B cell (primary cell): ENCODE data around the gene MYL5.

ENCODE experiments used
- EZH2 ChIP-seq: IDR thresholded peaks from 2 replicates; pipeline ENCODE4 v1.6.1; 2012; ENCODE audit warnings: borderline replicate concordance, low read depth, mild to moderate bottlenecking, moderate library complexity, low read length; ENCODE audit not compliant: insufficient read depth, poor library complexity, severe bottlenecking
- TF ChIP-seq, protein P1 (sequence below): fragments of 200-600 bp; IDR thresholded peaks from one replicate; pipeline ENCODE4 v1.8.0; 2022; ENCODE audit warnings: antibody characterized with exemption, mild to moderate bottlenecking

DNA sequence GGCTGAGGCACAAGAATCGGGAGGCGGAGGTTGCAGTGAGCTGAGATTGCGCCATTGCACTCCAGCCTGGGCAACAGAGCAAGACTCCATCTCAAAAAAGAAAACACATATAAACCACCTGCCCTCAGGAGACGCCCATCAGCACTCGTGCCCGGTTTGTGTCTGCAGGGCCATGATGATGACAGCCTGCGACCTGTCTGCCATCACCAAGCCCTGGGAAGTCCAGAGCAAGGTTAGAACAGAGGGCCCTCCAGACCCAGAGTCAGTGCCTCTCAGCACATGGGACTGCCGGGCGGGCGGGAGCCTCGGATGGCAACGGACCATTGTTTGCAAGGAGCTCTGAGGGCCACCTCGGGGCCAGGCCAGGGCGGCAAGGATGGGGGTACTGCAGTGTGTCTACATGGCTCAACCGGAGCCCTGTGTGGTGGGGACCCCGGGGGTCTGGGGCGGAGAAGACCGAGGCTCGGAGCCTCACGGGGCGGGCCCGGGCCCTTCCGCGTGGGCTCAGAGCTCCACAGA lies 9.6 kb upstream of the MYL5 start:
- TF ChIP-seq, protein P1, sequence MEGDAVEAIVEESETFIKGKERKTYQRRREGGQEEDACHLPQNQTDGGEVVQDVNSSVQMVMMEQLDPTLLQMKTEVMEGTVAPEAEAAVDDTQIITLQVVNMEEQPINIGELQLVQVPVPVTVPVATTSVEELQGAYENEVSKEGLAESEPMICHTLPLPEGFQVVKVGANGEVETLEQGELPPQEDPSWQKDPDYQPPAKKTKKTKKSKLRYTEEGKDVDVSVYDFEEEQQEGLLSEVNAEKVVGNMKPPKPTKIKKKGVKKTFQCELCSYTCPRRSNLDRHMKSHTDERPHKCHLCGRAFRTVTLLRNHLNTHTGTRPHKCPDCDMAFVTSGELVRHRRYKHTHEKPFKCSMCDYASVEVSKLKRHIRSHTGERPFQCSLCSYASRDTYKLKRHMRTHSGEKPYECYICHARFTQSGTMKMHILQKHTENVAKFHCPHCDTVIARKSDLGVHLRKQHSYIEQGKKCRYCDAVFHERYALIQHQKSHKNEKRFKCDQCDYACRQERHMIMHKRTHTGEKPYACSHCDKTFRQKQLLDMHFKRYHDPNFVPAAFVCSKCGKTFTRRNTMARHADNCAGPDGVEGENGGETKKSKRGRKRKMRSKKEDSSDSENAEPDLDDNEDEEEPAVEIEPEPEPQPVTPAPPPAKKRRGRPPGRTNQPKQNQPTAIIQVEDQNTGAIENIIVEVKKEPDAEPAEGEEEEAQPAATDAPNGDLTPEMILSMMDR = no peak
- no peak for TF ChIP-seq EZH2
